Neutrophil (primary cell): ENCODE data around the gene KDM2B.

Source experiments
- H3K27ac ChIP-seq: fragments of 200-600 bp; sonication (generic); 2 replicates; pipeline ENCODE4 v1.5.1; 2016; ENCODE audit warnings: mild to moderate bottlenecking, moderate library complexity
- H3K27me3 ChIP-seq: fragments of 200-600 bp; sonication (generic); 2 replicates; pipeline ENCODE4 v1.6.0; 2016; ENCODE audit warnings: mild to moderate bottlenecking
- H3K36me3 ChIP-seq: fragments of 200-600 bp; sonication (generic); 2 replicates; pipeline ENCODE4 v1.5.1; 2017
- H3K4me1 ChIP-seq, 2 experiments: fragments of 200-600 bp in 1 of 2; sonication (generic) in 1 of 2; 1 replicate in 1 of 2; 2 replicates in 1 of 2; pipeline versions ENCODE4 v1.5.1 to v1.6.1; 2013 to 2016; ENCODE audit warnings: low read depth in 1 of 2, low read length in 1 of 2, mild to moderate bottlenecking in 1 of 2, moderate library complexity in 1 of 2; ENCODE audit not compliant: control insufficient read depth in 1 of 2, insufficient read depth in 1 of 2
- H3K4me3 ChIP-seq, 2 experiments: fragments of 200-600 bp in 1 of 2; sonication (generic) in 1 of 2; 1 replicate in 1 of 2; 2 replicates in 1 of 2; pipeline ENCODE4 v1.5.1; 2013 to 2016; ENCODE audit warnings: low read depth in 1 of 2, low read length in 1 of 2, mild to moderate bottlenecking in 1 of 2, moderate library complexity in 1 of 2
- H3K9me3 ChIP-seq: fragments of 200-600 bp; sonication (generic); 2 replicates; pipeline ENCODE4 v1.5.1; 2016
- TF ChIP-seq, protein P1 (sequence below): fragments of 200-600 bp; sonication (generic); IDR thresholded peaks from 2 replicates; pipeline ENCODE4 v1.5.1; 2016; ENCODE audit warnings: antibody characterized with exemption

KDM2B gene

DNA sequence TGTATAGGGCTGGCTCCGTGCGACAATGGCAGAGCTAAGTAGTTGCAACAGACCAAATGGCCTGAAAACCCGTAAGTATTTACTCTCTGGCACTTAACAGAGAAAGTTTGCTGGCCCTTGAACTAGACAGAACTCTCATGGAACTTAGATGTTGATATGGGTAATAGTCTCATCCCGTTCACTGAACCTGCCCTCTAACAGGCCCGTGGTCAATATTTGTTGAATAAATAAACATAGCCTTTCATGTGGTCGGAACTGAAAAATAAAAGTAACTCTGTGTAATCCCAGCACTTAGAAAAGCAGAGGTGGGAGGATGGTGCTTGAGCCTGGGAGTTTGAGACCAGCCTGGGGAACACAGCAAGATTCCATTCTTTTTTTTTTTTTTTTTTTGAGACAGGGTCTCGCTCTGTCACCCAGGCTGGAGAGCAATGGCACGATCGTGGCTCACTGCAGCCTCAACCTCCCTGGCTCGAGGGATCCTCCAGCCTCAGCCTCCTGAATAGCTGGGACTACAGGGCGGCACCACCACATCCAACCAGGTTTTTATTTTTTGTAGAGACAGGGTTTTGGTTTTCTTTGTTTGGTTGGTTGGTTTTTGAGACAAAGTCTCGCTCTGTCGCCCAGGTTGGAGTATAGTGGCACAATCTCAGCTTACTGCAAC lies 29.7 kb downstream of the KDM2B start:
- Histone ChIP-seq H3K27ac (no peak overlapping the region), H3K4me3 (no peak overlapping the region), H3K27me3 (no peaks in the 10 kb centered on the region), H3K9me3 (no peaks in the 10 kb centered on the region), H3K4me1 (peaks cover 14 to 15% of the 10 kb centered on the region in 2 experiments), H3K36me3 (no peaks in the 10 kb centered on the region)
- TF ChIP-seq, protein P1, sequence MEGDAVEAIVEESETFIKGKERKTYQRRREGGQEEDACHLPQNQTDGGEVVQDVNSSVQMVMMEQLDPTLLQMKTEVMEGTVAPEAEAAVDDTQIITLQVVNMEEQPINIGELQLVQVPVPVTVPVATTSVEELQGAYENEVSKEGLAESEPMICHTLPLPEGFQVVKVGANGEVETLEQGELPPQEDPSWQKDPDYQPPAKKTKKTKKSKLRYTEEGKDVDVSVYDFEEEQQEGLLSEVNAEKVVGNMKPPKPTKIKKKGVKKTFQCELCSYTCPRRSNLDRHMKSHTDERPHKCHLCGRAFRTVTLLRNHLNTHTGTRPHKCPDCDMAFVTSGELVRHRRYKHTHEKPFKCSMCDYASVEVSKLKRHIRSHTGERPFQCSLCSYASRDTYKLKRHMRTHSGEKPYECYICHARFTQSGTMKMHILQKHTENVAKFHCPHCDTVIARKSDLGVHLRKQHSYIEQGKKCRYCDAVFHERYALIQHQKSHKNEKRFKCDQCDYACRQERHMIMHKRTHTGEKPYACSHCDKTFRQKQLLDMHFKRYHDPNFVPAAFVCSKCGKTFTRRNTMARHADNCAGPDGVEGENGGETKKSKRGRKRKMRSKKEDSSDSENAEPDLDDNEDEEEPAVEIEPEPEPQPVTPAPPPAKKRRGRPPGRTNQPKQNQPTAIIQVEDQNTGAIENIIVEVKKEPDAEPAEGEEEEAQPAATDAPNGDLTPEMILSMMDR: no peak

DNA sequence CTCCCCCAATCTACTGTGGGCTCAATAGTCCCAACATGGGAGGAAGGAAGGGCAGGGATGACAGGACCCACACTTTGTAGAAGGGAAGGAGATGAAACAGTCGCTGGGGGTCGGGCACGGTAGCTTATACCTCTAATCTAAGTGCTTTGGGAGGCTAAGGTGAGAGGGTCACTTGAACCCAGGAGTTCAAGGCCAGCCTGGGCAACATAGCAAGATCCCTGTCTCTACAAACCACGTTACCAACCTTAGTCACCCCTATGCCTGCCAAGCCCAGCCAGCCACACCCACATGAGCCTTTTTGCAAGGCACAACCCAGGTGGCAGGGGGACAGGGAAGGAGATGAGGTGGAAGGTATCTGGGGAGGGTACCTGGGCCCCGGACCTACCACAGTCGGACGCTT lies 31.7 kb downstream of the KDM2B start:
- no peaks in the 10 kb centered on the region for H3K27me3 ChIP-seq
- TF ChIP-seq, protein P1: no peak
- H3K27ac ChIP-seq: no peak overlapping the region
- no peaks in the 10 kb centered on the region for H3K36me3 ChIP-seq
- peaks cover 18% of the 10 kb centered on the region in 2 experiments for H3K4me1 ChIP-seq
- H3K4me3 ChIP-seq: no peak overlapping the region
- H3K9me3 ChIP-seq: no peaks in the 10 kb centered on the region

DNA sequence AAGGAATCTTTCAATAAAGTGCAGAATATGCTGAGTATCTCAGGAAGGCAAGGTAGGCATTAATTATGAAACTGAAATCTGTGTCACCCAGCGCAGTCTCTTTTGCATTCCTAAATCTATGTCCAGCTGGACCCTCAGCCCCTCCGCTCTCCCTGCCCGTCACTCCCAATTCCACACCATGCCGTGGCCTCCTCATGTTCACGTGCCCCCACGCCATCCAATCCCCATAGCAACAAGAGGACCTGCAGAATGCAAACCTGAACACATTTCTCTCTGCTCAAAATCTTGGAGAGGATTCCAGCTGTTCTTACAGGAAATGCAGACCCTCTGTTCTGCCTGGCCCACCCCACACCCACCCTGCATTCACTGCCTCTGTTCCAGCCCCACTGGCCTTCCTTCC lies 35.3 kb downstream of the KDM2B start:
- TF ChIP-seq, protein P1: no peak
- Histone ChIP-seq H3K9me3 (no peaks in the 10 kb centered on the region), H3K36me3 (no peaks in the 10 kb centered on the region)

DNA sequence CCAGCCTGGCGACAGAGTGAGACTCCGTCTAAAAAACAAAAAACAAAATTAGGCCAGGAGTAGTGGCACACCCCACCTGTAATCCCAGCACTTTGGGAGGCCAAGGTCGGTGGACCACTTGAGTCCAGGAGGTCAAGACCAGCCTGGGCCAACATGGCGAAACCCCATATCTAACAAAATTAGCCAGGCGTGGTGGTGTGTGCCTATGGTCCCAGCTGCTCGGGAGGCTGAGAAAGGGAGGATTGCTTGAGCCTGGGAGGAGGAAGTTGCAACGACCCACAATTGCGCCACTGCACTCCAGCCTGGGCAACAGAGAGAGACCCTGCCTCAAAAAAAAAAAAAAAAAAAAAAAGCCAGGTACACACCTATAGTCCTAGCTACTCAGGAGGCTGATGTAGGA lies 37.0 kb downstream of the KDM2B start:
- Histone ChIP-seq H3K27me3 (no peaks in the 10 kb centered on the region), H3K36me3 (no peaks in the 10 kb centered on the region), H3K27ac (no peak overlapping the region), H3K4me1 (peaks cover 23 to 25% of the 10 kb centered on the region in 2 experiments), H3K4me3 (no peak overlapping the region), H3K9me3 (no peaks in the 10 kb centered on the region)
- TF ChIP-seq, protein P1: no peak

More for the DNA sequence above, 35.3 kb downstream of the KDM2B start:
- Histone ChIP-seq H3K27ac (no peak overlapping the region), H3K4me1 (peaks cover 23 to 24% of the 10 kb centered on the region in 2 experiments), H3K27me3 (no peaks in the 10 kb centered on the region), H3K4me3 (no peak overlapping the region)

DNA sequence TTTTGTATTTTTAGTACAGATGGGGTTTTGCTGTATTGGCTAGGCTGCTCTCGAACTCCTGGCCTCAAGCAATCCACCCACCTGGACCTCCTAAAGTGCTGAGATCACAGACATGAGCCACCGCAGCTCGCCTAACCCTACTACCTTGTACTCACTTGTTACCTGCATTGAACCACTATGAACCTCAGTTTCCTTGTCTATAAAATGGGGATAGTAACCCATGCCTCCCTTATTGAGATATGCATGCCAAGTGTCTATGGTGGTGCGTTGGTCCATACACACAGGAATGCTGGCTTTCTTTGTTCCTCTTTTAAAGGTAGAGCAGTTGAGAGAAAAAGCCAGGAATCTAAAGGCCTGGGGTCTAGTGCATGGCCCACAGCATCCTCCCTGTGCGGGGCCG lies 40.9 kb downstream of the KDM2B start:
- no peak overlapping the region for H3K4me3 ChIP-seq
- TF ChIP-seq, protein P1: no peak
- H3K27ac ChIP-seq: no peak overlapping the region
- no peaks in the 10 kb centered on the region for H3K9me3 ChIP-seq
- H3K4me1 ChIP-seq: peaks cover 34 to 41% of the 10 kb centered on the region in 2 experiments
- H3K36me3 ChIP-seq: no peaks in the 10 kb centered on the region
- H3K27me3 ChIP-seq: peaks cover 17% of the 10 kb centered on the region
